Left renal pelvis (tissue), 4 donors: Measurements from ENCODE around the gene LYRM1. TPM values are rescaled to one million over a fixed set of nuclear protein-coding genes. Genes with fewer than 3 reads are reported as not detected.

Experiments used
- DNase-seq, 4 donors: peaks; one replicate each; pipeline ENCODE4 v3.0.0-alpha.2; 2013; ENCODE audit warnings: low read depth in 4 of 4, low spot score in 3 of 4
- polyA plus RNA-seq, 4 donors: library from polyadenylated mRNA; unstranded; fragments of 120-200 nt; gene quantifications; one replicate each; pipeline ENCODE4 v1.2.1, GENCODE V29; 2013; ENCODE audit not compliant: insufficient read length in 4 of 4

LYRM1 gene
- polyA plus RNA-seq, 4 donors: 30.6 to 49.0 (median 47.4) TPM

DNA sequence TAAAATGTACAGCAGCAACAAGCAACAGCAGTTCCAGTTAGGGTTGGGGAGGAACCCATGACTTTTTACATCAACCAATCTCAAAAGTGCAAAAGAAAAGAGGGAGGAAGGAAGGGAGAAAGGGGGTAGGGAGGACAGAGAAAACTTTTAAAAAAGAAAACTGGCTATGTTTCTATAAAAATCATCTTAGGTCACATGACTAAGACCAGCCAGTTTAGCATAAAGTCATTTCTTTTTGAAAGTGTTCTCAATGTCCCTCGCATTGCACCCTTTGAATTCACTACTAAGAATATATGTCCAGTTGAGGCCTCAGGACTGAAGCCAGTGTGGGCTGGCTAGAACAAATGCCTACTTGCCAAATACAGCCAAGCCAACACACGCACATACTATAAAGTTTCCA lies 29.3 kb upstream of the LYRM1 start:
- DNase-seq: no peak

DNA sequence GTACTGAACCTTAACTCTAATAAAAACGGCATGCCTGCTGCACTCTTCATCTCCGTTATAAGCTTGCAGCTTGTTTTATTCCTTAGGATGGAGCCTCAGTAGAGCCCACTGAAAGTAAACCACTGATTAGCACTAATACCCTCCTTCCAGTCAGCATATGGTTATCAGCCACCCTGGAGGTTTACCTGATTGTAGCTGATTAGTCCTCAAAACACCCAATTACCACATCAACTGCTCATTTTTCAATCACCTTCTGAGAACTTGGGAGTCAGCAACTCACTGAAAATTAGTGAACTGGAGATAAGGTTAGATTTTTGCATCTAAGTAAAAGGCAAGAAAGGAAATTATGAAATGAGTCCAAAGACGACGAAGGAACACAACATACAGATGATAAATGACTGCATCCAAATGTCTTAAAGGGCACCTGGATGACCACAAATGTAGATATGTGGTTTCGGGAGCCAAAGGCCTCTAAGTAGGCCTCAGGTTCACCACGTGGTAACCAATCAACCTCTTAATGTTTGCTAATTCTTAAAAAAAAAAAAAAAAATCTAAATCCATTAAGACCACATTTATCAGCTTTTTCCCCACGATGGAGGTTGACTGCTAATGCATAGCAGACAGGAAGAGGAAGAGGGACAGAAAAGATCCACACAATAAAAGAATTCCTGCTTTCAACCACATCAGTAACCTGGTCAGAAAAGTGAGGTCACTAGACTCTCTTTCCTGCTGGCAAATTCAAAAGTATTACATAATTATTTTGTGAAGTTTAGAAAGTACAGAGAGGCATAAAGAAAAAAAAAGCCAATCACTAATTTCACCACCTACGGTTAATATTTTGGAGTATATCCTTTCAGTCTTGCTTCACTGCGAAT lies 28.4 kb upstream of the LYRM1 start:
- no peak for DNase-seq

DNA sequence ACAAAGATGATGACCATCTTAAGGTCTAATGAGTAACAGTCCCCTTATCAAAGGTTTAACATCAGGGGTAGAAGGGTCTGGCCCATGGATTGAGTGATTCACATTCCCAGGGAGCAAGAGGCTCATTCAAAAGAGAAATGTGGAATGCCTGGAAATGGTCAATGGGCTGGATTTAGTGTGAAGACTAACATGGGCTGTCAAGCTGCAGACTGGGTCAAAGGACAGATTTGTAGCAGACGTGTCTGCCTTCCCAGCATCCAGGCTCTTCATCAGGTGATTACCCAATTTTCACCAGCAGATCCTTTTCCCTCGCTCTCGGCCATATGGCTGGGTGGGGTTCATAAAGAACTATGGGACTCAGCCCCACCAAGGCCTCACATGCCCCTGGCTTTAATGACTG lies 27.2 kb upstream of the LYRM1 start:
- DNase-seq: no peak

DNA sequence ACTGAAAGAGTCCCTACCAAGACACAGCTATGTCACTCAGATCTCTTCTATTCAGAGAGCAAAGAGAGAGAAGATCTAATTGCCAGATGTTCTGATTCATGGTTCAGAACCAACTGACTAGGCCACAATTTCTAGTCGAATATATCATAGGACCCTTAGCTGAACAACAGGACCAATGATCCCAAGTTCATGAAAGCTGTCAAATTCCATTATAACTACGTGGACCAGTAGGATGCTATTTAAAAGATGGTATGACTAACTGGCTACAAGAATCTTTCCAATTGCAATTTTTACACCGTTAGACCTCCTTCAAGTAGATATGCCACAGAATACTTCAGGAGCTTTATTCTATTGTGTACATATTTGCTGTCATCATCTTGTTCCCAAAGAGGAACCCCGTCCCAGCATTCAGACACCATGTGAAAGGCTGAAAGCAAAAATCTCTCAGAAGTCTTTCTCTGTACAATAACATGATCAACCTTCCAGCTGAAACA lies 26.4 kb upstream of the LYRM1 start:
- DNase-seq: no peak

DNA sequence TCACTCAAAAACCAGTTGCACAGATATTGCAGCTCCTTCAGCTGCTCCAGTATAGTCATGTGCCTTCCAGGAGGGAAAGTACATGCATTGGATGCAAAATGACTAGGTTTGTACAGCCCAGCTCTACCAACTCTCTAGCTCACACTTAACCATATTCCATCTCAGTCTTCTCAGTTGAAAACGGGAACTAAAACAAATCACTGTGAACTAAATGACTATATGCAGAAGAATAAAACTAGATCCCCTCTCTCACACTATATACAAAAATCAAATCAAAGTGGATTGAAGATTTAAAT lies 25.3 kb upstream of the LYRM1 start:
- DNase-seq: no peak

DNA sequence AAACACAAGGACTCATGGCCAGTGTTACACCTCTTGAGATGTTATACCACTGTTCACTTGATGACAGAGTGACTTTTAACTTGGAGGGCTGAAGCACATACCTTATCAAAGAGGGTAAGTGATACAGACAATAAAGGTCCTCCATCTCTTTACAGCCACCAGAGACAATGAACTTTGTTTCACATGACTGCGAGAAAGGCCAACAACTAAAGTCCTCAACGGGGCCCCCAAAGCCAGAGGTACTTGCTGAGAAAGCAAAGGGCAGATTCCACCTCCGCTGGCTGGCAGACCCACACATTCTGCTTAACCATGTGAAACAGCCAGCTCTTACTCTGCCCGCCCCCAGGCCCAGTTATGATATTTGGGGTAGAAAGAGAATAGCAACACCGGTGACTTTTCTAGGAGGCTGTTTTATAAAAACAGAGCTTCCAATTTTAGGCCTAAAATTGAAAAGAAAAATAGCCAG lies 21.9 kb upstream of the LYRM1 start:
- DNase-seq: peak in 1 of 4 donors; percentile 22

DNA sequence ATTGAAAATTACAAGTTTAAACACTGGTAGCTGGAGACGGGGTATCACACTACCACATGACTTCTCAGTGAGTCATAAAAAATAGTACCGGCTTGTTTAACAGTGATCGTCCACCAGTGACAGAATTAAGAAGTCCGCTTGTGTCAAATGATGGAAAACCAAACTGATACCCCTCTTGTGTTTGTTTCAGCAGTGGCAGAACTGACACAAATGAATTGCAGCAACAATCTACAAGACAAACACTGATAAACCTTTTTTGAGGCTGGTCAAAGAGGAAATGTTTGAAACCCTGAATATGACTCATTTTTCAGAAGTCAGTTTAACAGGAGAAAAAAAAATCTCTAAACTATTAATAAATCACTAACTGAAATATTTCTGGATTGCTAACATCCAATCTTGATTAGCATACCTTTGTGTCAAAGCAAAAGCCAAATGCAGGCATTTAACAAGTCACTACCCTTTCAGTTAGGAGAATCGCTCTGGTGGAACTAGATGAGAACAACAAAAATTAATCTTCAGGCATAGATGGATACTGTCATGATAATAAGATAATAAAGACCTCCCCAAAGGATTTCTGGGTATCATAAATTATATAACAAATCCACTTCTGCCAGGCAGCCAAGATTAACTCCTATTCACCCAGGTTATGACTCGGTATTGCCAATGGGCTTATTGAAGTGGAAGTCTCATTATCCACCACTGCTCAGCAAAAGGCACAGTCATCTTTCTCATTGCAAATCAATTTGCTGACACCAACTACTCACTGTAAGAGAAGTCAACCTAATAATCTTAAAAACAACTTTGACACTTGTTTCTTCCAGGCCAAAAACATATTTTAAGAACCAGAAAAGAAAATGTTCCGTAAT lies 21.2 kb upstream of the LYRM1 start:
- no peak for DNase-seq

DNA sequence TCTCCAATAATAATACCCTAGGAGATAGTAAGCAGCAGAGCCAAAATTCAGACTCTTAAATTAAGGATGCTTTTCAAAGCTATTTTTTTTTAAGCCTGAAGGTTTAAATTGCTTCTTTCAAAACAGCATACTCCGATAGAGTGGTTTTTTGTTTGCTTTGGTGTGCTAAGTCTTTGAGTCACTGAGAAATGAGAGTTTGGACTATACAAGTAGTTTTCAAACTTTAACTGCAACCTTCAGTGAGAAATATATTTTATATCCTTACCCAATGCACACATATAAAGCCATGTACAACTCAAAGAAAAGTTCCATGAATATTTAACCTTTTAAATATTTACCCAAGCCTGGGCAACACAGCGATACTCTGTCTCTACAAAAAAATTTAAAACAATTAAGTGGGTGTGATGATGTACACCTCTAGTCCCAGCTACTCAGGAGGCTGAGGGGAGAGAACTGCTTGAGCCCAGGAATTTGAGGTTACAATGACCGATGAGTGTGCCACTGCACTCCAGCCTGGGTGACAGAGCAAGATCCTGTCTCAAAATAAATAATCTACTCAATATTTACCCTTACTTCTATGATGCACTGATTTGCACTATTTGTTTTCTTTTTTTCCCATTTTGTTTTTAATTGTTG lies 19.6 kb upstream of the LYRM1 start:
- no peak for DNase-seq

DNA sequence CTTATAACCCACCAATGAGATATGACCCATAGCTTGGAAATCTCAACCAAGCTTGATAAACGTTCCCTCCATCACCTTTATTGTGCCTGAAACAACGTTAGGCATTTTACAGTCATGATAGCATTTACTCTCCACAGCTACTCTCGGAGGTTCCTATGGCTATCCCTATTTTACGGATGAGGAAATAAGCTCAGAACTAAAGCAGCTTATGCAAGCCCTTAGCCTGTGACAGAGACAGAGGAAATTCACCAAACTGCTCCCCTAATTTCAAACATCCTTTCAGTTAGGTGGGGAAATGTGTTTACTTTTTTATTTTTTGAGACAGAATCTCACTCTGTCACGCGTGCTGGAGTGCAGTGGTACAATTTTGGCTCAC lies 19.1 kb upstream of the LYRM1 start:
- no peak for DNase-seq

DNA sequence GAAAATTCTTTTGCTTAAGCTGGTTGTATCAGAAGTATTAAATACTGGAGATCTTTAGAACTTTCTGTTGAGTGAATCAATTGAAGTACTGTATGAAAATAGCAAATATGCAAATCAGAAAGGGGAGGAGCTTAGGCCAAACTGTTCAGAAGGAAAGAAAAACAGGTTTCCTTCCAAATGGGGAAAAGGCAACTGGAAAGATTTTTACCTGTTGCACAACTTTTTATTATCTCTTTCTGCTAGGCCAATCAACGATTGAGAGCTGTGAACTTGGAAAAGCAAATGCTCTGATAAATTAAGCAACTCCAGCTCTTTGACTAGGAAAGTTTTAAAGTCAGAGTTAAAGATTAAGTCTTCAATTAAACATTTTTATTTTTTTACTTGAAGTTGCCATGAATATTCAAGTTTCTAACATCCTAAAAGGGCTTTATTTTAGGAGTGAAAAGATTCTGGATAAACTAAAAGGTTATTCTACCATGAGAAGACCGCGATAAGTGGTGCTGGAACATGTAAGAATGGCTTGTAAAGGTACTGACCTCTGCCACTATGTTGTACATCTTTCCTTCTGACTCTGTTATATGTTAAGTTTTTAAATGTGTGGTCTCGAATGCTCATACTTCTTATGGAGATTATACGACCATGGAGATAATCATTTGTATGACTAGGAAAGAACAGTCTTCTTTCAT lies 16.9 kb upstream of the LYRM1 start:
- no peak for DNase-seq

DNA sequence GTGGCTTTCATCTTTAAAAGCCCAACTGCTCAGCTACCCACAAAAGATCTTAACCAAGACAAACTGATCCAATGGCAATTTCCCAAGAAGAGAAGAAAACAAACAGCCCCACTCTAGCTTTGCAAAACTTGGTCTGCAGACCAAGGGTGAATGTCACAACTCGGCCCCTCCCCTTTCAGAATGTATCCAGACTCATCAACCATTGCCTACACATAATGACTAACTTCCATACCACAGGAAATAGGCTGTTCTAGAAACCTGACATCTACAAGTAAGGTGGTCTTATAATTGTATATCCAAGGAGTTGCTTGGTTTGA lies 16.4 kb upstream of the LYRM1 start:
- no peak for DNase-seq

DNA sequence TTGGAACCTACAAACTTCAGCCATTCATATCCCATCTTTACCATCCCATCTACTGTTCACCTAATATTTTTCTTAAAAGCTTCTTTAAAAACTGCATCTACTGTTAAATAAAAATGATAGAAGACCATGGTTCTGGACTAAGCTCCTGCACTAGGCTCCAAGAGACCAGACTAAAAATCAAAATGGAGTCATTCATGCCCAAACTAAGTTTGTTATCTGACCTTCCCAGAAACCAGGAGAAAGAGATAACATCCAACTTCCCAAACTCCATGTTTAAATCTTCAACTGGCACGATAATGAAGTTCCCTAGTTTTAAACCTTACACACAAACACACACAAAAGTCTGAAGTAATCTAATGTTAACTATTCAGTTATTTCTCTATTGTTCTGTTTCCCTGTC lies 14.3 kb upstream of the LYRM1 start:
- no peak for DNase-seq

DNA sequence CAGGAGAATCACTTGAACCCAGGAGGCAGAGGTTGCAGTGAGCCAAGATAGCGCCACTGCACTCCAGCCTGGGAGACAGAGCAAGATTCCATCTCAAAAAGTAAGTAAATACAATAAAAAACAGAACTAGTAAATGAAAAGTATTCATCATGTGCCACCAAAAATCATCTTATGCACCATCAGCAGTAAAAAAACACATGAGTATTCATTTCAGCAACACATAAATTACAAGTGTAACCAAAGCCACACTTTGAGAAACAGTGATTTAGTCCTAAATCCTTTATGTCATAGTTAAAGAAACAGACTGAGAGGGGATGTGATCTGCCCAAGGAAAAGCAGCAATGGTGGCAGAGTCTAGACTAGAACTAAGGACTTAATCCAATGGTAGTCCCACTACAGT lies 13.4 kb upstream of the LYRM1 start:
- DNase-seq: no peak

DNA sequence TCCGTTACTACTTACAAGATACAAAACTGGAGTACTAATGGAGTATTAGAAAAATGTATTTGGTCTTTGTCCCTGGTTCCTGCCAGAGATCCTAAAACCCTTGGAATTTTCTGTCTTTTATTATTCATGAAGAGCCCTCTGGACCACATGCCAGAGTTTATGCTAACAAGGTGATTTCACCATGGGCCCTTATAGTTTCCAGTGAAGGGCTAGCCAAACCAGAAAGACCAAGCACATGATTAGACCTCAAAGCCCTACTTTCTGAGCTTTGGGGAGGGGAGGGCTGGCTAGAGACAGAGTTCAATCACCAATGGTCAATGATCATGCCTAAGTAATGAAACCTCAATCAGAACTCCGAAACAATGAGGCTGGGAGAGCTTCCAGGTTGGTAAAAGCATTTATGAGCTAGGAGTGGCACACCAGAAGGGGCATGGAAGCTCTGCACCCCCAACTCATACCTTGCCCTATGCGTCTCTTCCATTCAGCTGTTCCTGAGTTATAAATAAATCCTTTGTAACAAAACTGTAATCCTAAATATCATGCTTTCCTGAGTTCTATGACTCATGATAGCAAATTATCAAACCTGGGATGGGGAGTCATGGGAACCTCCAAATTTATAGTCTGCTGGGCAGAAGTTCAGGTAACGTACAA lies 10.8 kb upstream of the LYRM1 start:
- DNase-seq: no peak

DNA sequence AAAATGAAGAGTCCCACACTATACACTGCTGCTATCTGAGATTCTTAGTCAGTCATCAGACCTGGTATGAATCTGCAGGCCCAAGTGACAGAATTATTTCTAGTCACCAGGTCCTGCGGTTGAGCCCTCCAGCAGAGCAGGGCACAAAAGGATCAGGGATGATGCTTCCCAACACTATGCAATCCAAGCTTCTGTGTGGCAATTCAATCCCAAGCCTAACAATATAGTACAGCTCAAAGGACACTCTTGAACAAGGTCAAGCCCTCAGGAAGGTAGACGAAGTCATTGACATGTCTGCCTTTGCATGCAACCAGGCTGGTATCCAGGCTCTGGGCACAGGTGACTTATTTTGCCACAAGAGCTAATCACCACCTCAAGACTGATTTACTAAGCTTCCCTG lies 6.2 kb upstream of the LYRM1 start:
- DNase-seq: no peak

DNA sequence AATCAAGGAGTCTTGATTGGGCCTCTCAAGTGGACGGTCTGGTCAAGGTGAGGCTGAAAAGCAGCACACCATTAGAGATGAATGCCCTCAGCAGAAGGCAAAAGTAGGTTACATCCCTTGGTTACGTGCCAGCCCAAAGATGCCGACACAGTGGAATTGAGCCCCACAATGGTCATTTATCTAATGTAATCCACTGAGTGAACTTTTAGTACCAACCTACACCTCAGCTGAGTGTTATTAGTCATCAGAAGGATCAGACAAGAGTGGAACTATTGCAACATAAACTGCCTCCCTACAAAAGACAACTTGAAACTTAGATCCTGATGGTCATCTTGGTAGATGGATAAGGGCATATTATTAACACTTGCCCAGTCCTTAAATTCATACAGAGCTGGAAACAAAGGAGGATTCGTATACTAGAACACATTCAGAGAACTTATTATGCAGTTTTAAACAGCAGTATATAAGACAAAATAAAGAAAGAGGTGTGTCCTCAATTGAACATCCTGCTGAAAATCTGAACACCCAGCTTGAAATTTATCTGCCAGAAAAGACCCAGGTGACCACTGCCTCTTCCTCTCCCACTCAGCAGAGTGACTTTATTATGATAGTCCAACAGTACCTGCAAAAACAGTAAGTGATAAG lies 3.2 kb upstream of the LYRM1 start:
- DNase-seq: no peak

DNA sequence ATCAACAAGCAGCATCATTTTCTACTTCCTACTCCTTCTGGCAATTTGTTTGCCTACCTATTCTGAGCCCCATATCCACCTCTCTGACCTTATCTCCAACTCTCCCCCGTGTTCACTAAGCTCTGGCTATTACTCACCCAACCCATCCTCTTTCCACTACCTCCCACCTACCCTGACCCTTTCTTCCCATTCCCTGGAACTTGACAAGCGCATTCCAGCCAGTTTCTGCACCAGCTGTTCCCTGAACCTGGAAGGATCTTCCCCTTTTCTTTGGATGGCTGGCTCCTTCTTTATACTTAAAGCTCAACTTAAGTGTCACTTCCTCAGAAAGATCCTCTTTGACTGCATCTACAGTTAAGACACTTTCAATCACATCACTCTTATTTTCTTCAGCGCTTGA lies 2.6 kb upstream of the LYRM1 start:
- DNase-seq: no peak

DNA sequence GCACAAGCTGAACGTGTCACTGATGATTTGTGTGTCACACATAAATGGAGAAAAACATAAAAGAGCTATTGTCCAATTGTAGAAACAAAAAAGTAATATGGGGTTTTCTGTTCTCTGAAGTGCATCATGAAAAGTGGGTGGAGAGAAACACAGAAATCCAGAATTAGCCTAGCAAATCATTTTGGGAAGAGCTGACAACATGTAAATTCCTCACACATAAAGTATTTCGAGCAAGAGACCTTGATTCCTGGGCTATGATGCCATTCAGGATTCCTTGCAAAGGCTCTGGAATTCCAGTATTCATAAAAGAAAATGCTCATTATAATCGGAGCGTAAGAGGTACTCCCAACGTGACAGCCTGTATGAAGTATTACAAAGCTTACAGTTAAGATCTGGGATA lies 1.5 kb upstream of the LYRM1 start:
- no peak for DNase-seq

DNA sequence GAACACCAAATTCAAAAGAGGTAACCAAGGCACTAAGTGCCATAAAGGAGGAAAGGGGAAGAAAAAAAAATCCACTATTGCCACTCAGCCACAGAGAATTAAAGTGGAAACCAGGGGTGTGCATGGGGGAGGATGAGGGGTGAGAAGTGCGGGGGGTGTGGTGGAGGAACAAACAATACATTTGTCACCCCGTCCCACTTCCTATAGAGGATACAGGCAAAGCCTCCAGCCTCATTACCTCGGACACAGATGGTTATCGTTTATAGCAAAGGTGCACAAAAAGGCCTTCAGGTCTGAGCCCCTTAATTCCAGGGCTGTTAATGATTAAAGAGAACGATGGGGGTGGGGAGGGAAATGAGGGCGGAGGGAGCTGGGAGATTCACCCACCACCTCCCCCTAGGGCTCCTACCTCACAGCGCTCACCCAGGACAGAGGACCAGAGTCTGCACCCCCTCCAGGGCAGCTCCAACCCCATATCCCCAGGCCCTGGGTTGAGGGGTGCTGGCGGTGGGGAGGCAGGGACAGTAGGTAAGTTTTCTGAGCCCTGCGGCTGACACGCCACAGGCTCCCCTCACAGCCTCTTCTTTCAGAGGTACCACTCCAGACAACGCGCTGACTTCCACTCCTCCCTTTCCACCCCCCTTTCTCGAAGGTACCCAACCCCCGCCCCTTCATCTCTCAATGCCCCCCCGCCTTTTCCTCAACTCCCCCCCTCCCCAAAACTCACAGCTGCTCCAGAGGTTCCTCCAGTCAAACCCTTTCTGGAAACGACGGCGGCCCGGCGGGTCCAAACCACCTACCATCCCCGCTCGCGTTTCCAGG lies 883 bp upstream of the LYRM1 start:
- peak in 2 of 4 donors; percentile 55 to 63 for DNase-seq
